ENCODE results near the gene TOGARAM2.

- TF ChIP-seq CTCF (IDR thresholded peaks at IDR 0.05) (no peak), POLR2A (IDR thresholded peaks at IDR 0.05) (no peak), EP300 (IDR thresholded peaks at IDR 0.05) (no peak)
These were observed 54.1 kb downstream of the TOGARAM2 start for GRCh38 chr2:29035016-29035745.

All from gastroesophageal sphincter (tissue), 3 donors.